ENCODE data around the gene CNTN4. TPM values are rescaled to one million over a fixed set of nuclear protein-coding genes. Genes with fewer than 3 reads are reported as not detected.

Gene CNTN4
- total RNA-seq, 1 experiment from 2014 or later, result 51.3 TPM

DNA sequence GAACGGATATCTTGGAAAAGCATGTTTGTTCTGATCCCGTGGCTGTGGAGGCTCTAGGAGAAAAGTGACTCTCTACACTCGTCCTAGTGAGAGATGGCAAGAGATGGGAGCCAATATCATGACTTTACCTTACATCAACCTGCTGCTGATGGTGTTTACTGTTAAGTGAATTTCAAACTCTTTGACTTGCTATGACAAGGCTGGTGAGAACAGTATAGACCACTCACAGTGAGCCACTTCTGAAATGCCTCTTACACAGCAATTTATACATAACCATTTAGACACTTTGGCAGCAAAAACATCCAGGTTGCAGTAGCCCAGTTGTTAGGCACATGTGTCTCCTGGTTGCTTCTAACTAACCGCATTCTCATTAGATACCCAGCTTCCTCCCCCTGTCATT is 968.2 kb downstream of the CNTN4 start:
- H3K9me3 ChIP-seq, result no peaks in the 10 kb centered on the region
- no TSS peak for BruUV-seq (replicated peaks)
- TF ChIP-seq CTCF (IDR thresholded peaks at IDR 0.05; ENCODE audit: insufficient read depth in 1 of 2, low read depth in 1 of 2, low read length in 1 of 2, severe bottlenecking in 1 of 2, unreplicated experiment in 1 of 2), result no peak
- H3K27ac Mint-ChIP-seq (ENCODE audit: unreplicated experiment), result no peak overlapping the region
- H3K27me3 Mint-ChIP-seq (ENCODE audit: insufficient read depth, unreplicated experiment), result no peaks in the 10 kb centered on the region
- H3K36me3 Mint-ChIP-seq (ENCODE audit: insufficient read depth, unreplicated experiment), result no peaks in the 10 kb centered on the region
- ChIA-PET POLR2A (no interaction called here), CTCF (no interaction called here)
- peaks cover 9% of the 10 kb centered on the region for H3K4me1 Mint-ChIP-seq (ENCODE audit: low read depth, unreplicated experiment)
- no peaks in the 10 kb centered on the region for H3K9me3 Mint-ChIP-seq (ENCODE audit: unreplicated experiment)
- no peaks in the 10 kb centered on the region for H3K36me3 ChIP-seq (ENCODE audit: control insufficient read depth, insufficient read depth, low read length)
- no peak for DNase-seq
- intact Hi-C loops (cut with micrococcal nuclease; ENCODE audit: unreplicated experiment), result no loop called here
- no peak overlapping the region for H3K4me3 Mint-ChIP-seq (ENCODE audit: unreplicated experiment)
- H3K4me3 ChIP-seq (ENCODE audit: low read depth, low read length), result no peak overlapping the region
- H3K27me3 ChIP-seq (replicated peaks; ENCODE audit: control insufficient read depth, insufficient read depth, low read length), result no peaks in the 10 kb centered on the region
- H3K4me1 ChIP-seq, result peaks cover 14% of the 10 kb centered on the region

GRCh38 chr3:3068358-3068881 is 969.8 kb downstream of the CNTN4 start:
- Mint-ChIP-seq H3K27ac (ENCODE audit: unreplicated experiment) (no peak overlapping the region), H3K4me1 (ENCODE audit: low read depth, unreplicated experiment) (peaks cover 9% of the 10 kb centered on the region), H3K9me3 (ENCODE audit: unreplicated experiment) (no peaks in the 10 kb centered on the region), H3K27me3 (ENCODE audit: insufficient read depth, unreplicated experiment) (no peaks in the 10 kb centered on the region), H3K36me3 (ENCODE audit: insufficient read depth, unreplicated experiment) (no peaks in the 10 kb centered on the region), H3K4me3 (ENCODE audit: unreplicated experiment) (no peak overlapping the region)
- ChIA-PET POLR2A (no interaction called here), CTCF (no interaction called here)
- Histone ChIP-seq H3K27me3 (replicated peaks; ENCODE audit: control insufficient read depth, insufficient read depth, low read length) (no peaks in the 10 kb centered on the region), H3K4me1 (peaks cover 14% of the 10 kb centered on the region), H3K4me3 (ENCODE audit: low read depth, low read length) (no peak overlapping the region), H3K9me3 (no peaks in the 10 kb centered on the region), H3K36me3 (ENCODE audit: control insufficient read depth, insufficient read depth, low read length) (no peaks in the 10 kb centered on the region)
- TF ChIP-seq CTCF (IDR thresholded peaks at IDR 0.05; ENCODE audit: insufficient read depth in 1 of 2, low read depth in 1 of 2, low read length in 1 of 2, severe bottlenecking in 1 of 2, unreplicated experiment in 1 of 2), result no peak
- DNase-seq, result no peak
- intact Hi-C loops (cut with micrococcal nuclease; ENCODE audit: unreplicated experiment), result no loop called here
- no TSS peak for BruUV-seq (replicated peaks)

- Histone ChIP-seq H3K27me3 (replicated peaks; ENCODE audit: control insufficient read depth, insufficient read depth, low read length) (no peaks in the 10 kb centered on the region), H3K4me1 (peaks cover 14% of the 10 kb centered on the region), H3K9me3 (no peaks in the 10 kb centered on the region), H3K36me3 (ENCODE audit: control insufficient read depth, insufficient read depth, low read length) (no peaks in the 10 kb centered on the region), H3K4me3 (ENCODE audit: low read depth, low read length) (no peak overlapping the region)
- Mint-ChIP-seq H3K36me3 (ENCODE audit: insufficient read depth, unreplicated experiment) (no peaks in the 10 kb centered on the region), H3K4me3 (ENCODE audit: unreplicated experiment) (no peak overlapping the region), H3K4me1 (ENCODE audit: low read depth, unreplicated experiment) (peaks cover 9% of the 10 kb centered on the region), H3K9me3 (ENCODE audit: unreplicated experiment) (no peaks in the 10 kb centered on the region), H3K27me3 (ENCODE audit: insufficient read depth, unreplicated experiment) (no peaks in the 10 kb centered on the region), H3K27ac (ENCODE audit: unreplicated experiment) (no peak overlapping the region)
- CTCF ChIA-PET, result no interaction called here
- no peak for DNase-seq
- no TSS peak for BruUV-seq (replicated peaks)
- POLR2A ChIA-PET, result no interaction called here
- TF ChIP-seq CTCF (IDR thresholded peaks at IDR 0.05; ENCODE audit: insufficient read depth in 1 of 2, low read depth in 1 of 2, low read length in 1 of 2, severe bottlenecking in 1 of 2, unreplicated experiment in 1 of 2), result no peak
- intact Hi-C loops (cut with micrococcal nuclease; ENCODE audit: unreplicated experiment), result no loop called here
Observed at GRCh38 chr3:3069723-3070122, 971.1 kb downstream of the CNTN4 start.
